OCI-LY3 (cell line): ENCODE data around the gene EFR3B.

Experiments
- H2AFZ ChIP-seq: fragments of 200-600, 300-600 bp; shearing (Covaris generic); 2 replicates; pipeline ENCODE4 v1.6.0; 2014; ENCODE audit warnings: antibody characterized with exemption, low read depth, low read length
- H3K27ac ChIP-seq: fragments of 200-600, 300-600 bp; sonication (generic); 2 replicates; pipeline ENCODE4 v1.5.1; 2014; ENCODE audit warnings: mild to moderate bottlenecking, low read length, moderate library complexity, mixed read lengths
- H3K27me3 ChIP-seq: fragments of 200-600, 300-600 bp; sonication (generic); 2 replicates; pipeline ENCODE4 v1.6.1; 2014; ENCODE audit warnings: low read depth, low read length, mixed read lengths
- H3K36me3 ChIP-seq: fragments of 200-600, 300-600 bp; sonication (generic); replicated peaks from 2 replicates; pipeline ENCODE3; 2014; ENCODE audit warnings: low read depth, low read length, mixed read lengths
- H3K4me1 ChIP-seq: fragments of 300-600, 200-600 bp; sonication (generic); 2 replicates; pipeline ENCODE4 v1.6.1; 2014; ENCODE audit warnings: low read length, mixed read lengths
- H3K4me2 ChIP-seq: fragments of 200-600, 300-600 bp; sonication (generic); 2 replicates; pipeline ENCODE4 v1.6.1; 2014; ENCODE audit warnings: low read length, mixed read lengths
- H3K4me3 ChIP-seq: fragments of 300-600, 200-600 bp; sonication (generic); 2 replicates; pipeline ENCODE4 v1.5.1; 2014; ENCODE audit warnings: antibody characterized with exemption, mild to moderate bottlenecking, low read length, moderate library complexity
- H3K79me2 ChIP-seq: fragments of 300-600, 200-600 bp; shearing (Covaris generic); 2 replicates; pipeline ENCODE4 v1.6.1; 2014; ENCODE audit warnings: mild to moderate bottlenecking, low read length, mixed read lengths
- H3K9ac ChIP-seq: fragments of 300-600, 200-600 bp; shearing (Covaris generic); 2 replicates; pipeline ENCODE4 v1.6.0; 2014; ENCODE audit warnings: mild to moderate bottlenecking, low read length, moderate library complexity
- H3K9me3 ChIP-seq: fragments of 200-600, 300-600 bp; shearing (Covaris generic); 2 replicates; pipeline ENCODE4 v1.6.1; 2014; ENCODE audit warnings: low read length, mixed read lengths; ENCODE audit not compliant: insufficient read depth
- H4K20me1 ChIP-seq: fragments of 200-600, 300-600 bp; sonication (generic); 2 replicates; pipeline ENCODE4 v1.6.1; 2016; ENCODE audit warnings: low read length, mixed read lengths; ENCODE audit not compliant: insufficient read depth
- CTCF ChIP-seq: fragments of 200-600, 300-600 bp; sonication (generic); IDR thresholded peaks from 2 replicates; pipeline ENCODE4 v1.5.1; 2014; ENCODE audit warnings: antibody characterized with exemption, low read length, low read depth
- EZH2phosphoT487 ChIP-seq: fragments of 200-600 bp; shearing (Covaris generic); IDR thresholded peaks from 2 replicates; pipeline ENCODE4 v1.6.1; 2018; ENCODE audit warnings: antibody characterized with exemption, mixed run types, low read depth

EFR3B gene

GRCh38 chr2:25081237-25081790 lies 39.4 kb downstream of the EFR3B start:
- no peak overlapping the region for H3K9ac ChIP-seq
- no peak overlapping the region for H3K4me3 ChIP-seq
- H4K20me1 ChIP-seq, result no peaks in the 10 kb centered on the region
- no peak overlapping the region for H3K4me2 ChIP-seq
- peaks cover 45% of the 10 kb centered on the region for H3K27me3 ChIP-seq
- no peak overlapping the region for H2AFZ ChIP-seq
- no peak for TF ChIP-seq EZH2phosphoT487
- TF ChIP-seq CTCF, result no peak
- no peaks in the 10 kb centered on the region for H3K79me2 ChIP-seq
- no peaks in the 10 kb centered on the region for H3K4me1 ChIP-seq
- H3K36me3 ChIP-seq, result no peaks in the 10 kb centered on the region
- no peaks in the 10 kb centered on the region for H3K9me3 ChIP-seq
- no peak overlapping the region for H3K27ac ChIP-seq

- H3K9ac ChIP-seq, result no peak overlapping the region
- no peaks in the 10 kb centered on the region for H4K20me1 ChIP-seq
- H3K36me3 ChIP-seq, result no peaks in the 10 kb centered on the region
- no peaks in the 10 kb centered on the region for H3K9me3 ChIP-seq
- no peaks in the 10 kb centered on the region for H3K79me2 ChIP-seq
- H3K27ac ChIP-seq, result no peak overlapping the region
- TF ChIP-seq EZH2phosphoT487 (no peak), CTCF (no peak)
- H3K4me3 ChIP-seq, result no peak overlapping the region
- H2AFZ ChIP-seq, result no peak overlapping the region
- H3K4me2 ChIP-seq, result no peak overlapping the region
- H3K27me3 ChIP-seq, result peaks cover 37% of the 10 kb centered on the region
- no peaks in the 10 kb centered on the region for H3K4me1 ChIP-seq
Observed at GRCh38 chr2:25082002-25082622, 40.2 kb downstream of the EFR3B start.

GRCh38 chr2:25085761-25086560 lies 44.1 kb downstream of the EFR3B start:
- no peaks in the 10 kb centered on the region for H3K79me2 ChIP-seq
- TF ChIP-seq EZH2phosphoT487, result no peak
- no peak for TF ChIP-seq CTCF
- no peak overlapping the region for H2AFZ ChIP-seq
- no peaks in the 10 kb centered on the region for H3K4me1 ChIP-seq
- H3K9ac ChIP-seq, result no peak overlapping the region
- H3K4me2 ChIP-seq, result no peak overlapping the region
- no peak overlapping the region for H3K27ac ChIP-seq
- H3K36me3 ChIP-seq, result no peaks in the 10 kb centered on the region
- no peak overlapping the region for H3K4me3 ChIP-seq
- H4K20me1 ChIP-seq, result no peaks in the 10 kb centered on the region
- no peaks in the 10 kb centered on the region for H3K9me3 ChIP-seq
- H3K27me3 ChIP-seq, result peaks cover 11% of the 10 kb centered on the region

- Histone ChIP-seq H3K9ac (no peak overlapping the region), H3K27ac (no peak overlapping the region), H3K27me3 (no peaks in the 10 kb centered on the region), H3K4me3 (no peak overlapping the region), H3K4me1 (no peaks in the 10 kb centered on the region), H3K36me3 (no peaks in the 10 kb centered on the region), H3K9me3 (no peaks in the 10 kb centered on the region), H4K20me1 (no peaks in the 10 kb centered on the region), H2AFZ (no peak overlapping the region), H3K4me2 (no peak overlapping the region), H3K79me2 (no peaks in the 10 kb centered on the region)
- TF ChIP-seq EZH2phosphoT487 (no peak), CTCF (no peak)
Observed at GRCh38 chr2:25088817-25089516, 47.1 kb downstream of the EFR3B start.
